Breast epithelium (tissue), 3 donors: Measurements from ENCODE around the gene PTGES2.

ENCODE experiments used
- CTCF ChIP-seq, 3 donors: fragments of 450-650 bp; IDR thresholded peaks; one replicate each; pipeline ENCODE4 v1.5.1; 2016 to 2017; ENCODE audit warnings: antibody characterized with exemption in 3 of 3, mild to moderate bottlenecking in 3 of 3, moderate library complexity in 3 of 3
- POLR2A ChIP-seq: fragments of 450-650 bp; IDR thresholded peaks from one replicate; pipeline ENCODE4 v1.6.1; 2016; ENCODE audit warnings: antibody characterized with exemption, mild to moderate bottlenecking, moderate library complexity

- no peak for TF ChIP-seq POLR2A
- TF ChIP-seq CTCF (IDR thresholded peaks at IDR 0.05): no peak
Measured at GRCh38 chr9:128149951-128150593, 22.5 kb upstream of the PTGES2 start.
